ENCODE data around the gene MYCBPAP.

MYCBPAP gene

DNA sequence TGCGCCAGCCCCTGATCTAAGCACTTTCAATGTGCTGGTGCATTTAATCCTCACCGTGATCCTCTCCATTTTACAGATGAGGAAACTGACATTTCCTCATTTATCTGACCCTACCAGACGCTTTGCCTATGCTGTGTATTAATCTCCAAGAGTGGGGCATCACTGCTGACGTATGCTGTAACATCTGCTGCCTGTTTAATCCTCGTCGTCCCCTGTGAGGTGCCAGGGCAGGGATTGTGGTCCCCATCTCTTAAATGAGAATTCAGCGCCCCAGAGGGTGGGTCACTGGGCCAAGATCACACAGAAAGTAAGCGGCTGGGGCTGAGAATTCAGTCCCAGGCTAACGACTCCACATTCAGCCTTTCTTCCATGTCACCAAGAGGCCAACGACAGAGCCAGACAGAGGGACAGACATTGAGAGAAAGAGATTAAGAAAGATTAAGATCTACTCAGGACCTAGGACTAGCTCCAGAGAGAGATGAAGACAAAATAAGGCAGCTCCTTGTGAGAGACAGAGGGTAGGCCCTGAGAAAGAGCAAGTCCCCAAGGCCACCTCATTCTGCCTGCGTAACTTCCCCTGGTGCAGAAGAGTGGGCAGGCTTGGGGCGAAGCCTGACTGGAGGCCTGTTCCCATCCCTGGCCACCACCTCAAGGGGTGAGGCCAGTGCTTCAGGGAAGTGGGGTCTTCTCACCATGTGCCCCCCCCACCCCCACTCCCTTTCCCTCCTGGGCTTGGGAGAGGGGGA lies 65.8 kb downstream of the MYCBPAP start:
- no peak for FAIRE-seq

DNA sequence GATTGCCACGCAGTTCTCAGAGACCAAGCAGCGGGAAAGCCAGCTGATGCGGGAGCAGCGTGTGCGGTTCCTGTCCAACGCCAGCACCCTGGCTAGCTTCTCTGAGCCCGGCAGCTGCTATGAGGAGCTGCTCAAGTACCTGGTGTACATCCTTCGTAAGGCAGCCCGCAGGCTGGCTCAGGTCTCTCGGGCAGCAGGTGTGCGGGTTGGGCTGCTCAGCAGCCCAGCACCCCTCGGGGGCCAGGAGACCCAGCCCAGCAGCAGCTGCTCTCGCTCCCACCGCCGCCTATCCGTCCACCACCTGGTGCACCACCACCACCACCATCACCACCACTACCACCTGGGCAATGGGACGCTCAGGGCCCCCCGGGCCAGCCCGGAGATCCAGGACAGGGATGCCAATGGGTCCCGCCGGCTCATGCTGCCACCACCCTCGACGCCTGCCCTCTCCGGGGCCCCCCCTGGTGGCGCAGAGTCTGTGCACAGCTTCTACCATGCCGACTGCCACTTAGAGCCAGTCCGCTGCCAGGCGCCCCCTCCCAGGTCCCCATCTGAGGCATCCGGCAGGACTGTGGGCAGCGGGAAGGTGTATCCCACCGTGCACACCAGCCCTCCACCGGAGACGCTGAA lies 67.5 kb downstream of the MYCBPAP start:
- FAIRE-seq: no peak

DNA sequence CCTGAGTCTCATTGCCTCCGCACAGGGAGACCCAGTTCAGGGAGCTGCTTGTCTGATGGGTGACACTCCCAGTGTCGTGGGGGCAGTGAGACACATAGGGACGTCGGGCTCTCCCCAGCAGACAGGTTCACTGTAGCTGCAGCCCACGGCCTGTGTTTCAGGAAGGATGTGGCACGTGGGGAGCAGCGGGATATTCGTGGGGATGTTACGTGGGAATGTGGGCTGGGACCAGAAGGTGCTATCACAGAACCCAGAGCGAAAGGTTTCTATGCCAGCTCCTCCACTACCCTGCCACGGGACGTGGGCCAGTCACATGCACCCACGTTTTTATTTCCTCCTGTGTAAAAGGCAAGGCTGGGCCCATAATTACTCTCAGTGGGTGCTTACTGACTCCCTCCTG lies 68.6 kb downstream of the MYCBPAP start:
- no peak for FAIRE-seq

DNA sequence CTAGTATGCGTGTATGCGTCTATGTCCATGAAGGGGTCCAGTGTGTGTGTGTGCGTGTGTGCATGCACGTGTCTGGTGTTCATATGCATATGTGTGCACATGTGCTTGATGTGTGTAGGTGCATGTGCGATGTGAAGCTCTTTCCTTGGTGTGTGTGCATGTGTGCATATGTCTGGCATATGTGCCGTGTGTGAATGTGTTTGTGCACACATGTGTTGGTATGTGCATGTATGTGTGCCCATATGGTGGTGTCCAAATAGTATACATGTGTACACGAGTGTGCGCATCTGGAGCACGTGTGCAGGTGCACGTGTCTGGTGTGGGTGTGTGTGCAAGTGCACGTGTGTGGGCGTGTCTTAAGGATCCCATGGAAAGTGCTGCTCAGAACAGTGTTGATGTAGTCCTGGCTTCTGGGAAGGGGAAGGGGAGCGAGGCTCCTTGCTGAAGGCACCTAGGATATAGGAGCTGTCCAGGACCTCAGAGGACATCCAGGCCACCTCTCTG lies 69.3 kb downstream of the MYCBPAP start:
- FAIRE-seq: no peak

DNA sequence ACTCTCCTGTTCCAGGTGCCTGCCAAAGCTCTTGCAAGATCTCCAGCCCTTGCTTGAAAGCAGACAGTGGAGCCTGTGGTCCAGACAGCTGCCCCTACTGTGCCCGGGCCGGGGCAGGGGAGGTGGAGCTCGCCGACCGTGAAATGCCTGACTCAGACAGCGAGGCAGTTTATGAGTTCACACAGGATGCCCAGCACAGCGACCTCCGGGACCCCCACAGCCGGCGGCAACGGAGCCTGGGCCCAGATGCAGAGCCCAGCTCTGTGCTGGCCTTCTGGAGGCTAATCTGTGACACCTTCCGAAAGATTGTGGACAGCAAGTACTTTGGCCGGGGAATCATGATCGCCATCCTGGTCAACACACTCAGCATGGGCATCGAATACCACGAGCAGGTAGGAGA lies 69.9 kb downstream of the MYCBPAP start:
- no peak for FAIRE-seq

DNA sequence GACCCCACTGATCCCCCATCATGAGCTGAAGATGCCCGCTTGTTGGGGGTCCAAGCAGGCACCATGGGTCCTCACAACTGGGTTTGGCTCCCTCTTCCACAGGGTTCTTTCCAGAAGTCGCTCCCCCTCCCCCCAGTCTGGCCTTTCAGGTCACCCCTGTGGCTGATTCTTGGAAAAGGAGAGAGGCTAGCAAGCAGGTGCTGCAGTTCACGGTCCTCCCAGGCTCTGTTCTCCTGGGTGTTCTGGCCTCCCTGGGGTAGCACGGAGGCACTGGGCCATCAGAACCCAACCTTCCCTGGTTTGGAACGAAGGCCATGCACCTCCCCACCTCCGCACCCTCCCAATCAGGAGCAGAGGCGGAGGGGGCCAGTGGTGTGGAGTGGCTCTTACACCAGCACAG lies 71.2 kb downstream of the MYCBPAP start:
- no peak for FAIRE-seq

DNA sequence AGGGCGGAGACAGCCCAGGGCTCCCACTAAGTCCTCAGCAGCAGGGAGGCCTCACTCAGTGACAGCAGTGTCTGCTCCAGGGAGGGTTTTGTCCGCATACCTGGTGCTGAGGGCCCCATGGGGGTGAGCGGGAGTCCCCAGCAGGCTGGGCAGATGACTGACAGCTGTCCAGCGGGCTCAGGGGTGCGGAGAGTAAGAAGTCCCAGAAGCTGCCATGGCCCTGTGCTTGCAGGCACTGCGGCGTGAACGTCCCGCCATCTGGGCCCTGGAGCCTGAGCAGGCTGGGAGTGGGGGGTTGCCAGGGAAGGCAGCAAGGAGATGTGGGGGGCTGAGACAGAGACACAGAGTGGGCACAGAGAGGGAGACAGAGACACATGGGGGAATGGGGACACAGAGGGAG lies 72.4 kb downstream of the MYCBPAP start:
- no peak for FAIRE-seq

Measured in endometrium (tissue), 2 donors.